ENCODE data around the gene VPS72. TPM values are rescaled to one million over a fixed set of nuclear protein-coding genes. Genes with fewer than 3 reads are reported as not detected.

The VPS72 gene
- total and polyA plus RNA-seq, 9 of the 15 experiments (the other 6 are each of a cell fraction or from before 2014, with no cell fraction given): 7.2 to 131 (median 75.7) TPM

GRCh38 chr1:151189637-151190445, at the start of gene VPS72 (continued):
- TF ChIP-seq ZBTB2 (IDR thresholded peaks at IDR 0.05) (0 out of 2 replicates have a peak, but pooled peaks have one; percentile 24), SP1 (CRISPR knock-in tag; IDR thresholded peaks at IDR 0.05) (peak; percentile 87), ZBTB9 (CRISPR knock-in tag; IDR thresholded peaks at IDR 0.05) (0 out of 2 replicates have a peak, but pooled peaks have one; percentile 77), THAP12 (CRISPR knock-in tag; IDR thresholded peaks at IDR 0.05) (peak; percentile 48; the same call in 1 of the 2 replicates), NBN (IDR thresholded peaks at IDR 0.05; ENCODE audit: low read depth) (peak; percentile 70; the same call in 1 of the 2 replicates), RREB1 (CRISPR knock-in tag; IDR thresholded peaks at IDR 0.05) (peak; percentile 9; the same call in 1 of the 2 replicates), L3MBTL2 (IDR thresholded peaks at IDR 0.05) (peak; percentile 87), SIN3A (IDR thresholded peaks at IDR 0.05; ENCODE audit: borderline replicate concordance in 2 of 2, control insufficient read depth in 1 of 2, low read depth in 2 of 2, low read length in 2 of 2) (peak; percentile 88 to 89; a peak in 3 of 4 replicates), ZNF592 (IDR thresholded peaks at IDR 0.05) (no peak; the same call in 1 of the 2 replicates), TAF7 (tag; IDR thresholded peaks at IDR 0.05) (peak; percentile 76)

Measured in K562 (cell line).